Activated CD4-positive, alpha-beta T cell treated with anti-CD3 and anti-CD28 coated beads, Interleukin-2, amount 10 ng/mL, durations not matched to agents 7 days and 5 days (primary cell): Measurements from ENCODE around the gene ABCA13. TPM values are rescaled to one million over a fixed set of nuclear protein-coding genes. Genes with fewer than 3 reads are reported as not detected.

Experiments used
- CTCF ChIA-PET: fragments of 350-600 bp; sonication (Branson Sonifier 250); formaldehyde crosslinking; loops from one replicate; lab custom pipeline; 2021; ENCODE audit warnings: antibody characterized with exemption; lab: Charles Lee
- POLR2A ChIA-PET: fragments of 350-600 bp; sonication (Branson Sonifier 250); formaldehyde crosslinking; loops from one replicate; lab custom pipeline; 2021; ENCODE audit warnings: antibody characterized with exemption; lab: Charles Lee
- DNase-seq: peaks from one replicate; pipeline ENCODE4 v3.0.0-alpha.2; 2020
- H3K27ac Mint-ChIP-seq: one replicate; pipeline ENCODE4 v1.8.0; 2021; ENCODE audit warnings: mild to moderate bottlenecking, moderate library complexity, mixed read lengths
- H3K27me3 Mint-ChIP-seq: one replicate; pipeline ENCODE4 v1.8.0; 2021; ENCODE audit warnings: mixed read lengths
- H3K36me3 Mint-ChIP-seq: one replicate; pipeline ENCODE4 v1.8.0; 2021; ENCODE audit warnings: low read depth, mixed read lengths
- H3K4me1 Mint-ChIP-seq: one replicate; pipeline ENCODE4 v1.8.0; 2021; ENCODE audit warnings: mixed read lengths
- H3K4me3 Mint-ChIP-seq: one replicate; pipeline ENCODE4 v1.8.0; 2021; ENCODE audit warnings: mild to moderate bottlenecking, moderate library complexity, mixed read lengths
- H3K9me3 Mint-ChIP-seq: one replicate; pipeline ENCODE4 v1.8.0; 2021; ENCODE audit warnings: mixed read lengths
- total RNA-seq, 2 experiments: library from RNA; stranded (reverse); gene quantifications; one replicate each; pipeline ENCODE4 v1.2.3, GENCODE V29; 2021

The ABCA13 gene
- total RNA-seq, 2 experiments from 2014 or later, result 0.07 to 0.19 TPM

GRCh38 chr7:48149058-48149457 lies 22.2 kb upstream of the ABCA13 start:
- no peak overlapping the region for H3K4me3 Mint-ChIP-seq
- H3K27me3 Mint-ChIP-seq, result peaks cover 28% of the 10 kb centered on the region
- no peaks in the 10 kb centered on the region for H3K36me3 Mint-ChIP-seq
- CTCF ChIA-PET, result no interaction called here
- POLR2A ChIA-PET, result no interaction called here
- no peaks in the 10 kb centered on the region for H3K4me1 Mint-ChIP-seq
- no peak overlapping the region for H3K27ac Mint-ChIP-seq
- DNase-seq, result no peak
- no peaks in the 10 kb centered on the region for H3K9me3 Mint-ChIP-seq

GRCh38 chr7:48150086-48150485 lies 21.2 kb upstream of the ABCA13 start:
- no peaks in the 10 kb centered on the region for H3K9me3 Mint-ChIP-seq
- ChIA-PET POLR2A (no interaction called here), CTCF (interaction anchor here (1.2 kb wide), 1 partner anchor 13 kb away, joined by 3 read pairs; no protein-coding TSS in a partner anchor)
- H3K4me3 Mint-ChIP-seq, result no peak overlapping the region
- no peaks in the 10 kb centered on the region for H3K4me1 Mint-ChIP-seq
- no peak for DNase-seq
- no peaks in the 10 kb centered on the region for H3K36me3 Mint-ChIP-seq
- H3K27me3 Mint-ChIP-seq, result peaks cover 28% of the 10 kb centered on the region
- no peak overlapping the region for H3K27ac Mint-ChIP-seq

- peak; percentile 40 for DNase-seq
- H3K4me3 Mint-ChIP-seq, result no peak overlapping the region
- no peaks in the 10 kb centered on the region for H3K36me3 Mint-ChIP-seq
- no peaks in the 10 kb centered on the region for H3K9me3 Mint-ChIP-seq
- H3K27ac Mint-ChIP-seq, result no peak overlapping the region
- POLR2A ChIA-PET, result no interaction called here
- no peaks in the 10 kb centered on the region for H3K4me1 Mint-ChIP-seq
- CTCF ChIA-PET, result interaction anchor here (0.5 to 2.9 kb wide), 6 partner anchors 23 to 214 kb away, joined by 3 to 12 read pairs (median 3); no protein-coding TSS in a partner anchor
- H3K27me3 Mint-ChIP-seq, result peaks cover 15% of the 10 kb centered on the region
Measured at GRCh38 chr7:48154792-48155413, 16.4 kb upstream of the ABCA13 start.

- Mint-ChIP-seq H3K9me3 (no peaks in the 10 kb centered on the region), H3K36me3 (no peaks in the 10 kb centered on the region), H3K27me3 (peaks cover 13% of the 10 kb centered on the region), H3K4me1 (peaks cover 1% of the 10 kb centered on the region), H3K4me3 (no peak overlapping the region), H3K27ac (no peak overlapping the region)
- POLR2A ChIA-PET, result no interaction called here
- CTCF ChIA-PET, result no interaction called here
- DNase-seq, result no peak
Measured at GRCh38 chr7:48158404-48158803, 12.9 kb upstream of the ABCA13 start.

- POLR2A ChIA-PET, result no interaction called here
- Mint-ChIP-seq H3K4me3 (no peak overlapping the region), H3K27me3 (peaks cover 26% of the 10 kb centered on the region), H3K27ac (no peak overlapping the region), H3K4me1 (peaks cover 1% of the 10 kb centered on the region), H3K36me3 (no peaks in the 10 kb centered on the region), H3K9me3 (no peaks in the 10 kb centered on the region)
- CTCF ChIA-PET, result interaction anchor here (1.7 kb wide), 2 partner anchors 12 to 170 kb away, joined by 3 to 4 read pairs; no protein-coding TSS in a partner anchor
- DNase-seq, result no peak
Measured at GRCh38 chr7:48161407-48162125, 9.7 kb upstream of the ABCA13 start.

GRCh38 chr7:48165157-48165556 lies 6.1 kb upstream of the ABCA13 start:
- Mint-ChIP-seq H3K4me1 (peaks cover 1% of the 10 kb centered on the region), H3K27me3 (peaks cover 29% of the 10 kb centered on the region), H3K9me3 (no peaks in the 10 kb centered on the region), H3K4me3 (no peak overlapping the region), H3K27ac (no peak overlapping the region), H3K36me3 (no peaks in the 10 kb centered on the region)
- no peak for DNase-seq
- ChIA-PET CTCF (no interaction called here), POLR2A (no interaction called here)

GRCh38 chr7:48168159-48168558 lies 3.1 kb upstream of the ABCA13 start:
- Mint-ChIP-seq H3K4me3 (no peak overlapping the region), H3K9me3 (no peaks in the 10 kb centered on the region), H3K27ac (no peak overlapping the region), H3K4me1 (no peaks in the 10 kb centered on the region), H3K36me3 (no peaks in the 10 kb centered on the region), H3K27me3 (peaks cover 30% of the 10 kb centered on the region)
- POLR2A ChIA-PET, result no interaction called here
- no peak for DNase-seq
- CTCF ChIA-PET, result no interaction called here

DNA sequence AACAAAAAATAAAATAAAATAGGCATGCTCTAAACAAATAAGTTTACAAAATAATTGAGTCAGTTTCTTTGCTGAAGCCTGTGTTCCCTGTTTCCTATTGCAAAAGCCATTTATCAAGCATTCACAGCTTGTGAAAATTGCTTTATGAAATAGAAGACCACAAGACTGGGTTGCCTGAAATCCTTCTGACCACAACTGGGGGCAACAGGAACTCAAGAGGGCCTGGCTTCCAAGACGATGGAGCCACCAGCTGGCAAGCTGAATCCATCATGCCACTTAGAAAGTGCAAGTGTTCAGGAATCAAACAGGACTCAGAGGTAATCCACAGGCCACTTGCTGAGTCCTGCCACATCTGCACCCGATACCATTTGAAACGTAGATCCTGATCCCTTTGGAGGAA lies 752 bp upstream of the ABCA13 start:
- ChIA-PET CTCF (no interaction called here), POLR2A (no interaction called here)
- Mint-ChIP-seq H3K27ac (no peak overlapping the region), H3K36me3 (no peaks in the 10 kb centered on the region), H3K9me3 (no peaks in the 10 kb centered on the region), H3K4me1 (no peaks in the 10 kb centered on the region), H3K4me3 (no peak overlapping the region), H3K27me3 (peaks cover 16% of the 10 kb centered on the region)
- DNase-seq, result no peak

- Mint-ChIP-seq H3K27me3 (peaks cover 10% of the 10 kb centered on the region), H3K27ac (no peak overlapping the region), H3K4me1 (no peaks in the 10 kb centered on the region), H3K9me3 (no peaks in the 10 kb centered on the region), H3K36me3 (no peaks in the 10 kb centered on the region), H3K4me3 (no peak overlapping the region)
- CTCF ChIA-PET, result no interaction called here
- POLR2A ChIA-PET, result no interaction called here
- DNase-seq, result no peak
Measured at GRCh38 chr7:48173313-48173712, 2.1 kb downstream of the ABCA13 start.

DNA sequence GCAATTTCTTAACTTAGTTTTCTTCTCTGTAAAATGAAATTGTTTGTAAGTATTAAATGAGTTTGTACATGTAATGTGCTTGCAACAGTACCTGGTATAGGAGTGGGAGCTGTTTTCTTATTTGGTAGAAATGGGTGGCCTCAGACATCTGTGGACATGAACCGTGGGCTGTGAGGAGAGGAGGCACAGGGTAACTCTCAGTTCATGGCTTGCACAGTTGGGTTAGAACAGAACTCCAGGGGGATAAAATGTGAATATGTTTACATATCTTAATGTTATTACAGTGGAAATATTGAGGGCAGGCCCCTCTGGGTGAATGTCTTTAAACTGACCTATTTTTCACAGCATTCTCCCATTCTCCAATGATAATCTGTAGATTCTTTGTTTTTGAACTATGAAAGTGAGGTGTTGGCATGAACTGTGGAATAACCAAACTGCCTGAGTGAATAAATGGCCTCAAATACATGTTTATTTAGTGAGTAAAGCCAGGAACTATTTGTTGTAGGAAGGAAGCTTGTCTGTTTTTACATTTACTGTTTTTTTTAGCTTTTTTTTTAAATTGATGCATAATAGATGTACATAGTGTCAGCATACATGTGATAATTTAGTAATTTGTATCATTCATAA lies 2.6 kb downstream of the ABCA13 start:
- no peak overlapping the region for H3K27ac Mint-ChIP-seq
- no peaks in the 10 kb centered on the region for H3K36me3 Mint-ChIP-seq
- no peaks in the 10 kb centered on the region for H3K4me1 Mint-ChIP-seq
- peaks cover 10% of the 10 kb centered on the region for H3K27me3 Mint-ChIP-seq
- ChIA-PET POLR2A (no interaction called here), CTCF (no interaction called here)
- H3K4me3 Mint-ChIP-seq, result no peak overlapping the region
- DNase-seq, result no peak
- H3K9me3 Mint-ChIP-seq, result no peaks in the 10 kb centered on the region

DNA sequence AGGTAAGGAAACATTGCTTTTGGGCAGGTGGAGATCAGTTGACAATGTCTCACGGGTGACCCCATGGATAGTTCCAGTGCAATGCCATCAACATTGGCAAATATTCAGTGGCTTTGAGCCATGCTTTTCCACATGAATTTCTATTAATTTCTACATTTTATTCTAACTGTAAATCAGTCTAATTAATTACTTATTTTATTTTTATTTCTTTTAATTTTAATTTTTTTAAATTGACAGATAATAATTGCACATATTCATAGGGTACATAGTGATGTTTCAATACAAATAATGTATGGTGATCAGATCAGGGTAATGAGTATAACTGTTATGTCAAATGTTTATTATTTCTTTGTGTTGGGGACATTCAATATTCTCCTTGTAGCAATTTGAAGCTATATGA lies 3.8 kb downstream of the ABCA13 start:
- no peaks in the 10 kb centered on the region for H3K4me1 Mint-ChIP-seq
- DNase-seq, result no peak
- H3K36me3 Mint-ChIP-seq, result no peaks in the 10 kb centered on the region
- no peaks in the 10 kb centered on the region for H3K9me3 Mint-ChIP-seq
- ChIA-PET CTCF (interaction anchor here (0.6 kb wide), 1 partner anchor 1147 kb away, joined by 3 read pairs; no protein-coding TSS in a partner anchor), POLR2A (no interaction called here)
- peaks cover 5% of the 10 kb centered on the region for H3K27me3 Mint-ChIP-seq
- H3K27ac Mint-ChIP-seq, result no peak overlapping the region
- no peak overlapping the region for H3K4me3 Mint-ChIP-seq

- H3K36me3 Mint-ChIP-seq, result no peaks in the 10 kb centered on the region
- H3K27ac Mint-ChIP-seq, result no peak overlapping the region
- peaks cover 5% of the 10 kb centered on the region for H3K27me3 Mint-ChIP-seq
- H3K4me1 Mint-ChIP-seq, result no peaks in the 10 kb centered on the region
- H3K4me3 Mint-ChIP-seq, result no peak overlapping the region
- ChIA-PET POLR2A (no interaction called here), CTCF (no interaction called here)
- H3K9me3 Mint-ChIP-seq, result no peaks in the 10 kb centered on the region
- no peak for DNase-seq
Measured at GRCh38 chr7:48176356-48176893, 5.2 kb downstream of the ABCA13 start.

DNA sequence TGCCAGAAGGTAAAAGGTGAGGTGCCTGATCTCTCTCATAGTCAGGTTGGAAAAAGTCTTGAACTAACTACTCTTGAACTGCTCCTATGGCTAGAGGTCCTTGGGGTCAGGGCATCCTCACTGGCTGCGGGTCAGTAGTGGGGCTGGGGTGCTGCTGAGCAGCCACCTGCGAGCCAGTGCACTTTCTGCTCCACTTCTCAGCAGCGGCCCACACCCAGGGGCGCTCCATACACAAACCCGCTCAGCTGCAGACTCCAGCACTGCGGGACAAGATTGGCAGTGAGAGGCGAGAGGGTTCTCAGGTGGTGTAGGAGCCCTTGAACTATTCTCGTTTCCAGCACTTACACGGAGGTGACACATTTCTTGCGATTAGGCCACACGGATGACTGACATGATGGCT lies 6.0 kb downstream of the ABCA13 start:
- POLR2A ChIA-PET, result no interaction called here
- CTCF ChIA-PET, result interaction anchor here (0.7 kb wide), 1 partner anchor 22 kb away, joined by 3 read pairs; no protein-coding TSS in a partner anchor
- Mint-ChIP-seq H3K36me3 (no peaks in the 10 kb centered on the region), H3K27ac (no peak overlapping the region), H3K4me1 (no peaks in the 10 kb centered on the region), H3K9me3 (no peaks in the 10 kb centered on the region), H3K4me3 (no peak overlapping the region), H3K27me3 (peaks cover 5% of the 10 kb centered on the region)
- no peak for DNase-seq
